ENCODE data around the gene ABCA5.

The ABCA5 gene

DNA sequence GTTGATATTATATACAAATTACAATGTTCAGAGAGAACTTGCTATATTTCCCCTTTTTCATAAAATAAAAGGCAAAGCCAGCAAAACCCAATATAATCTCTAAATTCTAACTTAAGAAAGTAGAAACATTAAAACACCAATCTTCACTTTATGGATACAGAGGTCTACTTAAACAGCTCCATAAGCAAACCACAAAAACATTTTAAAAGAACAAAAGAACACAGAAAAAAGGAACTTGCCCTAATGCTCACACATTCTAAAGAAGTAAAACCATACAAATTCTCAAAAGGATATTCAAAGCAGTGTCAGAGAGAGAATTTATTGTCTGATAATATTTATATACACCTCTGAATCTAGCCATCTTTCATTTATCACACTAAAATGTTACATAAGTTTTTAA is 98.9 kb downstream of the ABCA5 start:
- H3K4me3 ChIP-seq (ENCODE audit: control insufficient read depth, low read depth, low read length): no peak overlapping the region
- TF ChIP-seq, protein P1, sequence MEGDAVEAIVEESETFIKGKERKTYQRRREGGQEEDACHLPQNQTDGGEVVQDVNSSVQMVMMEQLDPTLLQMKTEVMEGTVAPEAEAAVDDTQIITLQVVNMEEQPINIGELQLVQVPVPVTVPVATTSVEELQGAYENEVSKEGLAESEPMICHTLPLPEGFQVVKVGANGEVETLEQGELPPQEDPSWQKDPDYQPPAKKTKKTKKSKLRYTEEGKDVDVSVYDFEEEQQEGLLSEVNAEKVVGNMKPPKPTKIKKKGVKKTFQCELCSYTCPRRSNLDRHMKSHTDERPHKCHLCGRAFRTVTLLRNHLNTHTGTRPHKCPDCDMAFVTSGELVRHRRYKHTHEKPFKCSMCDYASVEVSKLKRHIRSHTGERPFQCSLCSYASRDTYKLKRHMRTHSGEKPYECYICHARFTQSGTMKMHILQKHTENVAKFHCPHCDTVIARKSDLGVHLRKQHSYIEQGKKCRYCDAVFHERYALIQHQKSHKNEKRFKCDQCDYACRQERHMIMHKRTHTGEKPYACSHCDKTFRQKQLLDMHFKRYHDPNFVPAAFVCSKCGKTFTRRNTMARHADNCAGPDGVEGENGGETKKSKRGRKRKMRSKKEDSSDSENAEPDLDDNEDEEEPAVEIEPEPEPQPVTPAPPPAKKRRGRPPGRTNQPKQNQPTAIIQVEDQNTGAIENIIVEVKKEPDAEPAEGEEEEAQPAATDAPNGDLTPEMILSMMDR (IDR thresholded peaks at IDR 0.05; ENCODE audit: control insufficient read depth, insufficient read depth, low read depth, low read length, missing control alignments): no peak
- no peak for DNase-seq (ENCODE audit: low read depth)

DNA sequence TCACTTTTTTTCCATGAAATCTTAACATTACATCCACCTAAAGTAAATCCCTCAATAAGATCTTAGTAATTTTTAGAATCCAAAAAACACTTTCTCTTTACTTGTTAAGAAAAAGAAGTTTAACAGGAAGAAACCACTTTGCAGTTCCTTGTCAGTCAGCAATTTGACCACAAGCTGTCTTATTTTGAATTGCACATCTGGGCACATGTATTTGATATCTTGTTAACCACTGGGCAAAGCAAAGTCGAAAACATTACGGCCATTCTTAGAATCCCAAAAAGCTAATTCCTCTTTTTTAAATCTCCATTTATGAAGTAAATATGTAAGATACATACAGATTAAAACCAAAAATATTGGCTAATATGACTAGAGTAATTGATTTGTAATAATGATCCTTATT is 99.4 kb downstream of the ABCA5 start:
- TF ChIP-seq, protein P1 (IDR thresholded peaks at IDR 0.05; ENCODE audit: control insufficient read depth, insufficient read depth, low read depth, low read length, missing control alignments): no peak
- DNase-seq (ENCODE audit: low read depth): no peak
- no peak overlapping the region for H3K4me3 ChIP-seq (ENCODE audit: control insufficient read depth, low read depth, low read length)

DNA sequence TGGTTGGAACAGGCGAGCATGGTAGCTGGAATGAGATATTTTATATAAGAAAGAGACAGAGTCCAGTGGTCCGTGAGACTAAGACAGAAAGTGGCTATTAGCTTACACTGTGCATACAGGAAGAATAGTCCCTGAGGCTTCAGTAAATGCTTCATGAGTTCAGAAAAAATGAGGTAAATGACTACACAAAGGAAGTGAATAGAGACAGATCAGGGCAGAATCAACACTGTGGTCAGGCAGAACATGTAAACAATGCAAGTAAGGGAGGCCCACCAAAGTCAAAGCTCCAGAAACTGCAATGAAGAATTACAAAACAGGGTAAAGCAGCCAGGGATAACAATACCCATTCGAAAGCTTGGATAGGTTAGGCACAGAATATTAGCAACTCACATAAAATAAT is 103.1 kb downstream of the ABCA5 start:
- no peak overlapping the region for H3K4me3 ChIP-seq (ENCODE audit: control insufficient read depth, low read depth, low read length)
- TF ChIP-seq, protein P1 (IDR thresholded peaks at IDR 0.05; ENCODE audit: control insufficient read depth, insufficient read depth, low read depth, low read length, missing control alignments): no peak
- no peak for DNase-seq (ENCODE audit: low read depth)

DNA sequence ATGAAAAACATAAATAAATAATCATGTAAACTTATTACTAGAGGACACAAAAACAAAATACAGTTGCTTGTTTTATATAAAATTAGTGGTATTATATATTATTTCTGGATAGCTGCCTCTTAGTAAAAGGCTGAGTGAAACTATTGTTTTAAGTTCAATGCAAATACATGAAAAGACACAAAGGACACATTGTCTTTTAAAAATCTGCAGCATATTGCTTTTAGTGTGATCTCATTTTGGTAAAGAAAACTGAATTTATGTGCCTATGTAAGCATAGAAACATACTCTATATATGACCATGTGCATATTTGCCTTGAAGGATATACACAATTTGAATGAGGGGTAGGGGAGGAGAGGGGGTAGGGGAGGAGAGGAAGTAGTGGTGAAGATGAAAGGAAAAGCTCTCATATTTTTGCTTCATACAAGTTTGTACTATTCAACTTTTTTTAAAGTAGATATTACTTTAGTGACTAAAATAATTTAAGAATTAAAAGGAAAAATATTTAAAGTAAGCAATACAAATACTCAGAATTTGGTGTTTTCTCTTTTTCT is 104.2 kb downstream of the ABCA5 start:
- no peak for DNase-seq (ENCODE audit: low read depth)
- TF ChIP-seq, protein P1 (IDR thresholded peaks at IDR 0.05; ENCODE audit: control insufficient read depth, insufficient read depth, low read depth, low read length, missing control alignments): no peak
- no peak overlapping the region for H3K4me3 ChIP-seq (ENCODE audit: control insufficient read depth, low read depth, low read length)

DNA sequence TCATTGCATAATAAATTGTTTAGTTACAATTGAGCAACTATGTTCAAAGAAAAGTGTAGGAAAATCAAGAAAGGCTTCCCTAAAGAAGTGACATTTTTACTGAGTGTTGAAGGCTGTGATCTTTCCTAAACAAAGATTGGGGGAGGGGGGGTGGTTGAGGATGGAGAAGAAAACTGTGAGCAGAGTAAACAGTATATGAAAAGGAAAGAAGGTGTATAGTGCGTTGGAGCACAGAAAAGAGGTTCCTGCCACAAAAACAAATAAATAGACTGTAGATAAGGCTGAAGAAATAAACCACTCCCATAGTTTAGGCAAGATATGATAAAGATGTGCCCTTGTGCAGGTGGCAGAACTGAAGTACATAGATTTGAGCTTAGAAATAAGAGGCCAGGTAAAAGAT is 106.8 kb downstream of the ABCA5 start:
- no peak for DNase-seq (ENCODE audit: low read depth)
- H3K4me3 ChIP-seq (ENCODE audit: control insufficient read depth, low read depth, low read length): no peak overlapping the region
- TF ChIP-seq, protein P1 (IDR thresholded peaks at IDR 0.05; ENCODE audit: control insufficient read depth, insufficient read depth, low read depth, low read length, missing control alignments): no peak

DNA sequence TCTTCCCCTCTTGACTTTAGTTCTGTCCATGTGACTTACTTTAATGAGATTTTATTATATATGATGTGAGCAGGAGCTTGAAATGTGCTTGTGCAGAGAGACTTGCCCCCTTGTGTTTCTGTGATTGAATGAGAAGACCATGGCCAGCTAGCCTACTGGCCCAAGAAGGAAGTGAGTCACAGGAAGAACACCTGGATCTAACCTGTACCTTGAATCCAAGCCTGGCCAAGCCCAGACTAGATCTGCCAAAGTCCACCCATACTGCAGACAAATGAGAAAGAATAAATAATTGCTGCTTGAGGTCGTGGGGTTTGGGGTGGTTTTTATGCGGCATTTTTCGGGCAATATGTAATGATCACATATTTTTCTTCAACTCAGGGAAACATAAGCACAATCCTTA is 107.9 kb downstream of the ABCA5 start:
- DNase-seq (ENCODE audit: low read depth): no peak
- TF ChIP-seq, protein P1 (IDR thresholded peaks at IDR 0.05; ENCODE audit: control insufficient read depth, insufficient read depth, low read depth, low read length, missing control alignments): no peak
- no peak overlapping the region for H3K4me3 ChIP-seq (ENCODE audit: control insufficient read depth, low read depth, low read length)
